Uterus (tissue), 2 donors: ENCODE results near the gene ABI3BP.

ENCODE experiments used
- POLR2A ChIP-seq, 2 donors: fragments of 450-650 bp; IDR thresholded peaks; one replicate each; pipeline ENCODE4 v1.6.1; 2016; ENCODE audit warnings: antibody characterized with exemption in 2 of 2, mild to moderate bottlenecking in 1 of 2, moderate library complexity in 1 of 2
- TF ChIP-seq, protein P1 (sequence below), 4 experiments: fragments of 200-600 bp in 2 of 4; fragments of 450-650 bp in 2 of 4; sonication (generic) in 2 of 4; IDR thresholded peaks; one replicate each; pipeline ENCODE4 v1.5.1; 2016 to 2019; ENCODE audit warnings: antibody characterized with exemption in 4 of 4, mild to moderate bottlenecking in 2 of 4, moderate library complexity in 1 of 4

DNA sequence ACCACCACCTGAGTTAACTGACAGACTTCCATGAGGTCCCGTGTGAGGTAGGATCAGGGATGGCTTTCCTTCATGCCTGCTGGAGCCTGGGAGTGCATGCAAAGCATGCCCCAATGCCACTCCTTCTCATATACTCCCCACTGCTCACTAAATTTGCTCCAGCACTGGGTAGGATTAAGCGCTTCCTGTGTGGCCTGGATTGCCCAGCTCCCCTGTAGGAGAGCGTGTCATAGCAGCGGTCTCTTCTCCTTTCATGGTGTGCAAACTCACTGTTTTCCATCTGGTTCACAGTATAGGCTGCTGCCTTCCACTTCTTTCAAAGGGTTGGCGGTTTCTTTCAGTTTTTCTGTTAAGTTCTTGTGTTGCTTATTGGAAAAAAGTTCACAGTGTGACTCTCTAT, 34.1 kb upstream of the ABI3BP start:
- TF ChIP-seq, protein P1, sequence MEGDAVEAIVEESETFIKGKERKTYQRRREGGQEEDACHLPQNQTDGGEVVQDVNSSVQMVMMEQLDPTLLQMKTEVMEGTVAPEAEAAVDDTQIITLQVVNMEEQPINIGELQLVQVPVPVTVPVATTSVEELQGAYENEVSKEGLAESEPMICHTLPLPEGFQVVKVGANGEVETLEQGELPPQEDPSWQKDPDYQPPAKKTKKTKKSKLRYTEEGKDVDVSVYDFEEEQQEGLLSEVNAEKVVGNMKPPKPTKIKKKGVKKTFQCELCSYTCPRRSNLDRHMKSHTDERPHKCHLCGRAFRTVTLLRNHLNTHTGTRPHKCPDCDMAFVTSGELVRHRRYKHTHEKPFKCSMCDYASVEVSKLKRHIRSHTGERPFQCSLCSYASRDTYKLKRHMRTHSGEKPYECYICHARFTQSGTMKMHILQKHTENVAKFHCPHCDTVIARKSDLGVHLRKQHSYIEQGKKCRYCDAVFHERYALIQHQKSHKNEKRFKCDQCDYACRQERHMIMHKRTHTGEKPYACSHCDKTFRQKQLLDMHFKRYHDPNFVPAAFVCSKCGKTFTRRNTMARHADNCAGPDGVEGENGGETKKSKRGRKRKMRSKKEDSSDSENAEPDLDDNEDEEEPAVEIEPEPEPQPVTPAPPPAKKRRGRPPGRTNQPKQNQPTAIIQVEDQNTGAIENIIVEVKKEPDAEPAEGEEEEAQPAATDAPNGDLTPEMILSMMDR (IDR thresholded peaks at IDR 0.05): no peak
- no peak for TF ChIP-seq POLR2A (IDR thresholded peaks at IDR 0.05)
